ENCODE measurements around the gene MATR3. TPM values are rescaled to one million over a fixed set of nuclear protein-coding genes. Genes with fewer than 3 reads are reported as not detected.

The MATR3 gene
- polyA plus RNA-seq, 1 experiment: 76.5 TPM

DNA sequence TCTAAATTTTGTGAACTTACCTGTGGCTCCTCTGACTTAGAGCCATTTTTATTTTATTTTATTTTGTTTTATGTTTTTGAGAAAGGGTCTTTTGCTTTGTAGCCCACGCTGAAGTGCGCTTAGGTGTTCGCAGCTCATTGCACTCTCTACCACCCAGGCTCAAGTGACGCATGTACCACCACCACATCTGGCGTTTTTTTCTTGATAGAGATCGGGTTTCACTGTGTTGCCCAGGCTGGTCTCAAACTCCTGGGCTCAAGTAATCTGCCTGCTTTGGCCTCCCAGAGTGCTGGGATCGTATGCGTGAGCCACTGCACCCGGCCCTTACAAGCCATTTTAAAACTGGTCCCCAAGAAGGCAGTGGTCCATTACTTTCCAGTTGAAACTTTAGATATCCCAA lies 18.5 kb downstream of the MATR3 start:
- no peak for TF ChIP-seq CTCF (IDR thresholded peaks at IDR 0.05; ENCODE audit: insufficient read depth, low read depth, low read length)
- DNase-seq (ENCODE audit: low read depth): no peak
- ChIA-PET POLR2A (interaction anchor here (1.1 kb wide), 1 partner anchor 8 kb away, joined by 3 read pairs; no protein-coding TSS in a partner anchor), CTCF (interaction anchor here (0.7 to 1.0 kb wide), 2 partner anchors 11 to 24 kb away, joined by 3 read pairs; no protein-coding TSS in a partner anchor)
- no peaks in the 10 kb centered on the region for H3K27me3 ChIP-seq (ENCODE audit: control insufficient read depth, insufficient read depth, low read length)
- H3K36me3 ChIP-seq (ENCODE audit: control insufficient read depth, insufficient read depth, low read length): peaks cover 4% of the 10 kb centered on the region; the same call in 1 of the 2 replicates
- H3K4me3 ChIP-seq (ENCODE audit: low read depth, low read length): no peak overlapping the region

DNA sequence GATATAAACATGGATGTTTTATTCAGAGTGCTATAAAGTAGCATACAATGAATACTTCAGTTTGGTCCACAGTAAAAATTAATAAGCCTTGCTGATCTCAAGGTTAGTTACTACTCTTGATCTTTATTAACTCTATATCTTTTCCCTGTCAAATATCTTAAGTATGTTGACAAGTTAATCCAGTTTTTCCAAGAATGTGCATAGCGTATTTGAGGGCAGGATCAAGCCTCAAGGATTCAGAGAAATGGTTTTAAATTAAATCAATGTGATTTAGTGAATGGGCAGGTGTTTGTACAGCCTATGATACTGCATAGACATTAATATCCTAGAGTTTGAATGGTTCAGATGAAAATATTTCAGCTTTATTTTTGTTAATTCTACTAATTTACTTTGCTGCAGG lies 20.7 kb downstream of the MATR3 start:
- CTCF ChIA-PET: no interaction called here
- H3K4me3 ChIP-seq (ENCODE audit: low read depth, low read length): no peak overlapping the region
- no peak for TF ChIP-seq CTCF (IDR thresholded peaks at IDR 0.05; ENCODE audit: insufficient read depth, low read depth, low read length)
- POLR2A ChIA-PET: no interaction called here
- no peak for DNase-seq (ENCODE audit: low read depth)
- no peaks in the 10 kb centered on the region for H3K27me3 ChIP-seq (ENCODE audit: control insufficient read depth, insufficient read depth, low read length)
- H3K36me3 ChIP-seq (ENCODE audit: control insufficient read depth, insufficient read depth, low read length): peaks cover 7% of the 10 kb centered on the region; the same call in 1 of the 2 replicates

DNA sequence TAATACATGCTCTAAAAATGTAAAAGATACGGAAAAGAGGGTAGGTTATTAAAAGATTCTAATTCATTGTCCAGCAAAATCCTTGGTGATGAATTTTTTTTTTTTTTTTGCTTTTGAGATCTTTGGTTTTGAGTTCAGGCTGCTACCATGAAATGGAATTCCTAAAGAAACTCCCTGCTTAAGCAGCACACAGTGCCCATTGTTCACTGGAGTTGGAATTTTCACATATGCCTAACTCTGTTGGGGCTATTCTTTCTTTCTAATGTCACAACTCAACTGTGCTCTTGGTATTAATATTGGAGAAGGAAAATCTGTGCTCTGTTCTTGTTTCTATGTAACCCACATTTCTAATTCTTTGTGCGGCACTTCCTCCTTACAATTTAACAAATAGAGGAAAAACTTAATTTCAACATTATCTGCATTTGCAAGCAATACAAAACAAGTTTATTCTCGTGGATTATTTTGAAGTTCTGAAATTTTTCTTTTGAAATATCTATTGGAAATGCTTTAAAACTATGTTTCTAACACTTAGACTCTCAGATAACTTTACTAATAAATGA lies 21.6 kb downstream of the MATR3 start:
- no peak for TF ChIP-seq CTCF (IDR thresholded peaks at IDR 0.05; ENCODE audit: insufficient read depth, low read depth, low read length)
- H3K4me3 ChIP-seq (ENCODE audit: low read depth, low read length): no peak overlapping the region
- CTCF ChIA-PET: interaction anchor here (0.8 kb wide), 1 partner anchor 16 kb away, joined by 3 read pairs; no protein-coding TSS in a partner anchor
- H3K36me3 ChIP-seq (ENCODE audit: control insufficient read depth, insufficient read depth, low read length): peaks cover 10% of the 10 kb centered on the region
- DNase-seq (ENCODE audit: low read depth): no peak
- H3K27me3 ChIP-seq (ENCODE audit: control insufficient read depth, insufficient read depth, low read length): no peaks in the 10 kb centered on the region
- POLR2A ChIA-PET: no interaction called here

- ChIA-PET CTCF (no interaction called here), POLR2A (interaction anchor here (0.7 kb wide), 1 partner anchor 137 kb away, joined by 4 read pairs; no protein-coding TSS in a partner anchor)
Observed at GRCh38 chr5:139335811-139336210, 42.3 kb downstream of the MATR3 start.

GRCh38 chr5:139340051-139340450 lies 46.5 kb downstream of the MATR3 start:
- ChIA-PET POLR2A (no interaction called here), CTCF (no interaction called here)
- TF ChIP-seq CTCF (IDR thresholded peaks at IDR 0.05; ENCODE audit: insufficient read depth, low read depth, low read length): no peak
- H3K4me3 ChIP-seq (ENCODE audit: low read depth, low read length): no peak overlapping the region
- no peak for DNase-seq (ENCODE audit: low read depth)
- no peaks in the 10 kb centered on the region for H3K36me3 ChIP-seq (ENCODE audit: control insufficient read depth, insufficient read depth, low read length)
- H3K27me3 ChIP-seq (ENCODE audit: control insufficient read depth, insufficient read depth, low read length): no peaks in the 10 kb centered on the region

More at GRCh38 chr5:139335811-139336210, 42.3 kb downstream of the MATR3 start:
- Histone ChIP-seq H3K27me3 (ENCODE audit: control insufficient read depth, insufficient read depth, low read length) (no peaks in the 10 kb centered on the region), H3K36me3 (ENCODE audit: control insufficient read depth, insufficient read depth, low read length) (peaks cover 5% of the 10 kb centered on the region), H3K4me3 (ENCODE audit: low read depth, low read length) (no peak overlapping the region)
- no peak for DNase-seq (ENCODE audit: low read depth)
- TF ChIP-seq CTCF (IDR thresholded peaks at IDR 0.05; ENCODE audit: insufficient read depth, low read depth, low read length): no peak
